ENCODE measurements around the gene ARHGEF17.

ARHGEF17 gene

GRCh38 chr11:73306069-73306841 lies 1.8 kb upstream of the ARHGEF17 start:
- DNase-seq (ENCODE audit: low spot score) = no peak
- TF ChIP-seq, protein P1, sequence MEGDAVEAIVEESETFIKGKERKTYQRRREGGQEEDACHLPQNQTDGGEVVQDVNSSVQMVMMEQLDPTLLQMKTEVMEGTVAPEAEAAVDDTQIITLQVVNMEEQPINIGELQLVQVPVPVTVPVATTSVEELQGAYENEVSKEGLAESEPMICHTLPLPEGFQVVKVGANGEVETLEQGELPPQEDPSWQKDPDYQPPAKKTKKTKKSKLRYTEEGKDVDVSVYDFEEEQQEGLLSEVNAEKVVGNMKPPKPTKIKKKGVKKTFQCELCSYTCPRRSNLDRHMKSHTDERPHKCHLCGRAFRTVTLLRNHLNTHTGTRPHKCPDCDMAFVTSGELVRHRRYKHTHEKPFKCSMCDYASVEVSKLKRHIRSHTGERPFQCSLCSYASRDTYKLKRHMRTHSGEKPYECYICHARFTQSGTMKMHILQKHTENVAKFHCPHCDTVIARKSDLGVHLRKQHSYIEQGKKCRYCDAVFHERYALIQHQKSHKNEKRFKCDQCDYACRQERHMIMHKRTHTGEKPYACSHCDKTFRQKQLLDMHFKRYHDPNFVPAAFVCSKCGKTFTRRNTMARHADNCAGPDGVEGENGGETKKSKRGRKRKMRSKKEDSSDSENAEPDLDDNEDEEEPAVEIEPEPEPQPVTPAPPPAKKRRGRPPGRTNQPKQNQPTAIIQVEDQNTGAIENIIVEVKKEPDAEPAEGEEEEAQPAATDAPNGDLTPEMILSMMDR (IDR thresholded peaks at IDR 0.05; ENCODE audit: extremely low read depth, missing control alignments) = no peak

DNA sequence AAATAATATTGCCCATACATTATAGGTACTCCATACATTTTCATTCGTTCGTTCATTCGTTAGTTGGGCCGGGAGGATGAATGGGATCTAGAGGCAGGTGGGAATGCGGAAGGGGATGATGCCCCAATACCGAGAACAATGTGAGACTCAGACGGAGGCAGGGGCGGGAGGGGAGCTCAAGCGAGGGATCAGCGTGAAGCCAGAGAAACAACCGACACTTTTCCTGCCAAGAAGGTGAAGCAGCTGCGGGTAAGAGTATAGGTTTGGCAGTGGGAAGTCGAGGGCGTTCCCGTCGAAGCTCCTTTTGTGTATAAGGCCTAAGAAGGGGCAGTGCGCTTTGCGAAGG lies 1.1 kb upstream of the ARHGEF17 start:
- TF ChIP-seq, protein P1 (IDR thresholded peaks at IDR 0.05; ENCODE audit: extremely low read depth, missing control alignments) = no peak
- DNase-seq (ENCODE audit: low spot score) = no peak

DNA sequence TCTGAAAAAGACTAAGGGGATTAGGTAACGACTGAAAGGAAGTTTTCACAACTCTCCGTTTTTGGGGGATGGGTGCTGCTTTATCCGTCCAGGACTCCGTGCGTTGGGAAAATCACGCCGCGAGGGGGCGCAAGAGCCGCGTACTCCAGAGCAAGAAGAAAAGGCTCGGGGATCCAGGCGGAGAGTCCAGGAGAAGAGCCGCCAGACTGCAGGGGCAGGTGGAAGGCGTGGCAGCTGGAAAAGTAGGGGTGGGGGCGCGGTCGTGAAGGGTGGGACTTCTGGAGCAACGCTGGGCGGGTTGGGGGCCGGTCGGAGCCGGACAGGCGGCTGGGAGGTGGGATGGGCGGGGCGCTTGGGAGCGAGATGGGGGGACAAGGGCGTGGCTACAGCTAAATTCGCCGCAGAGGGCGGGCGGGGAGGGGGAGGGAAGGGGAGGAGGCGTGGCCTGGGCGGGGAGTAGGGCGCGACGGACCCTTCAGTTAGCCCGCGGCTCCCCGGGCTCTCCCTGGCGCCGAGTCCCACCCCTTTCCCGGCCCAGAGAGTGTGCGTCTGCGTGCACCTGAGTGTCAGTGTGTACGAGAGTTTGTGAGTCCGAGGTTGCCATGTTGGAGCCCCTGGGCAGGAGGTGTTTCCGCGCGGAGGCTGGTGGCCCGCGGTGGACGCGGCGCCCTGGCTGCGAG lies 613 bp upstream of the ARHGEF17 start:
- DNase-seq (ENCODE audit: low spot score) = peak; percentile 97
- TF ChIP-seq, protein P1 (IDR thresholded peaks at IDR 0.05; ENCODE audit: extremely low read depth, missing control alignments) = peak; percentile 85

- TF ChIP-seq, protein P1 (IDR thresholded peaks at IDR 0.05; ENCODE audit: extremely low read depth, missing control alignments) = no peak
- peak; percentile 44 for DNase-seq (ENCODE audit: low spot score)
Observed at GRCh38 chr11:73308961-73309919, 1.2 kb downstream of the ARHGEF17 start.

DNA sequence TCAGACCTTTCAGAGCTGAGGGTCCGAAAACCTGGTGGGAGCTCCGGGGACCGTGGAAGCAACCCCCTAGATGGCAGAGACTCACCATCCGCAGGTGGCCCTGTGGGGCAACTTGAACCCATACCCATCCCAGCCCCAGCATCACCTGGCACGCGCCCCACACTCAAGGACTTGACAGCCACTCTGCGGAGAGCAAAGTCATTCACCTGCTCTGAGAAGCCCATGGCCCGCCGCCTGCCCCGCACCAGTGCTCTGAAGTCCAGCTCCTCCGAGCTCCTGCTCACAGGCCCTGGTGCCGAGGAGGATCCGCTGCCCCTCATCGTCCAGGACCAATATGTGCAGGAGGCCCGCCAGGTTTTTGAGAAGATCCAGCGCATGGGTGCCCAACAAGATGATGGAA lies 2.0 kb downstream of the ARHGEF17 start:
- no peak for DNase-seq (ENCODE audit: low spot score)
- TF ChIP-seq, protein P1 (IDR thresholded peaks at IDR 0.05; ENCODE audit: extremely low read depth, missing control alignments) = no peak

DNA sequence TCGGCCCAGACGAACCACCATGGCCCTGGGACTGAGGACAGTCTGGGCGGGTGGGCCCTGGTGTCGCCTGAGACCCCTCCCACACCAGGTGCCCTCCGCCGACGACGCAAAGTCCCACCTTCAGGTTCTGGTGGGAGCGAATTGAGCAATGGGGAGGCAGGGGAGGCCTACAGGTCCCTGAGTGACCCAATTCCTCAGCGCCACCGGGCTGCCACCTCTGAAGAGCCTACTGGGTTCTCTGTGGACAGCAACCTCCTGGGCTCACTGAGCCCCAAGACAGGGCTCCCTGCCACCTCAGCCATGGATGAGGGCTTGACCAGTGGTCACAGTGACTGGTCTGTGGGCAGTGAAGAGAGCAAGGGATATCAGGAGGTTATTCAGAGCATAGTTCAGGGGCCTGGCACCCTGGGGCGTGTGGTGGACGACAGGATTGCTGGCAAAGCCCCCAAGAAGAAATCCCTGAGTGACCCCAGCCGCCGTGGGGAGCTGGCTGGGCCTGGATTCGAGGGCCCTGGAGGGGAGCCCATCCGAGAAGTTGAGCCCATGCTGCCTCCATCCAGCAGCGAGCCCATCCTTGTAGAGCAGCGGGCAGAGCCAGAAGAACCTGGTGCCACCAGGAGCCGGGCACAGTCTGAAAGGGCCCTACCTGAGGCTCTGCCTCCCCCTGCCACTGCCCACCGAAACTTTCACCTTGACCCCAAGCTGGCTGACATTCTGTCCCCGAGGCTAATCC lies 2.8 kb downstream of the ARHGEF17 start:
- no peak for DNase-seq (ENCODE audit: low spot score)
- TF ChIP-seq, protein P1 (IDR thresholded peaks at IDR 0.05; ENCODE audit: extremely low read depth, missing control alignments) = no peak
